Activated CD8-positive, alpha-beta memory T cell treated with anti-CD3 and anti-CD28 coated beads for 4 hours (primary cell): Measurements from ENCODE around the gene STK32B.

ENCODE experiments used
- DNase-seq, 2 donors: peaks; one replicate each; pipeline ENCODE4 v3.0.0-alpha.2; 2020; ENCODE audit warnings: low read depth in 2 of 2

STK32B gene

DNA sequence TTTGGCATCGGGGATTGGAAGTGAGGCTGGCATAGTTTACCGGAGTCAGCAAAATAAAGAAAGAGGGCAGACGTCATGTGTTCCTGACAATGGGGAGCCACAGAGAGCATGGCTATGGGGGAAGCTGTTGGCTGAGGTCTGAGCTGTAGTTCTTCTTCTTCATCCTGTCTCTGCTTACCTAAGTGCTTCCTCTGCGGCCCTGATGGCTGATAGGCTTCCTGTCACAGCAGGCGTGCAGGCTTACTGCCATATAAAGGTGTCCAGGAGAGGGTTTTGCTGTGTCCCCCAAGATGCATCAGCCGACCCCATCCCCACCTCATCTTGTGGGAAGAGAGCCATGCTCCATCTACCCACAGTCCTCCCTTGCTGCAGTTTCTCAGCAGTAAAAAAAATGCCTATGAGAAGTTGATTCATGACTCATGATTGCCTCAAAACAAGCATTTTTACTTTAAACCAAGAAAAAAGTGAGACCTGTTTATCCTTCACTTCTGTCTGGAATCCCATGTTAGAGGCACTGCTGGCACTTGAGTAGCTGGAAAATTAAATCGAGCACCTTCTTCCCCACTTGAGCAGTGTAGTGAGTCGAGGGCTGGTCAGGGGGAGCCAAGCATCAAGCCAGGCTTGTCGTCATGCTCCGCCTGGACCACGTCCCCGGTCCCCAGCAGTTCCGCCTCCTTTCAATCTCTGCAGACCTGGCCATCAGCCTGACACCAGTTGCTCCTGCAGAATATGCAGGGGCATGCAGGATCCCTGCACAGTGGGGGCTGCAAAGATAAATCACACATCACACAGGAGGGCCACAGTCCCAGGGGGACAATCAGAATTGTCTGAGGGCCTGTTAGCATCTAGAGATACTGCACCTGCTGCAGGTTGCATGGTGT is 419.3 kb downstream of the STK32B start:
- no peak for DNase-seq

DNA sequence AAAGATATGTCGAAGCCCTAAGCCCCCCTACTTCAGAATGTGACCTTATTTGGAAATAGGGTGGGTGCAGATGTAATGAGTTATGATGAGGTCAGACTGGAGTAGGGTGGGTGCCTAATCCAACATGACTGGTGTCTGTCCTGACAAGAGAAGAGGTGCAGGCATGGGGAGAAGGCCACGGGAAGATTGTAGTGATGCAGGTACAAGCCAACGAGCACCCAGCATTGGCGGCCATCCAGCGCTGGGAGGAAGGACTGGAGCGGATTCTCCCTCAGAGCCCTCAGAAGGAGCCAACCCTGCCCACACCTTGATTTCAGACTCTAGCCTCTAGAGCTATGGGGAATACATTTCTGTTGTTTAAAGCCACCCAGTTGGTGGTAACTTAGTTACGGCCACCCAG is 419.9 kb downstream of the STK32B start:
- no peak for DNase-seq

DNA sequence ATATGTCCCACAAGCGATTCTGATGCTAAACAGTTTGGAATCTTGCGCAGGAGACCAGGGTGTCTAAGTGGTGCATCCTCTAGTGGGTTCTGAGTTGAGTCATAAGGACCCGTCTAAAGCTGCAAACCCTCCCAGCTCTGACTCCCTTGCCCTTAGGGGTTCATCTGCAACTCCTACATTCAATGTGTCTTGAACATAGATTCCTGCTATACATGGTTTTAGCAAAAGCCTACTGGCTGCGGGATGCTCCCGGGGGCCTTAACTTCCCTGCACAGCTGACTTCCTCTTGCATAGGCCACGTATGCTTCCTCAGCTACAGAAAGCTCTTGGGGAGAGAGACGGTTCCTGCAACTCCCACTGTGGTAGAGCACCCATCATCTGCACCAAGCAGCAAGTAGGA is 420.4 kb downstream of the STK32B start:
- no peak for DNase-seq

DNA sequence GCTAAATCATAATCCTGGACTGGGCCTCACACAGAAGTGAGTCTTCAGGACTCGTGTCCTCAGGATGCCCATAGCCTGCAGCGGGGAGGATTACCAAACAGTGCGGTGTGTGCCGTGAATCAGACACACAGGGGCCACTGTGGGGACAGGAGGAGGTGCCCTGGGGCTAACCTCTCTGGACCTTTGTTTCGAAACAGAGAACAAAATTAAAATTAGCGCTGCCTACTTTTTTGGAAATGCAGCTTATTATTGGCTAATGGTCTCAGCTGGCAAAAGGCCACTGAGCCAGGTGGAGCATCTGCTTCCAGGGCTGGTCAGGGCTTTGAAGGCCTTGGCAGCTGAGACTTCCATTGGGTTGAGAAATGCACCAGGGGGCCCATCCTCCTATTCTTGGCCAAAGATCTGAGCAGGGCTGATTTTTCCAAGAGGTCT is 420.9 kb downstream of the STK32B start:
- DNase-seq = no peak

DNA sequence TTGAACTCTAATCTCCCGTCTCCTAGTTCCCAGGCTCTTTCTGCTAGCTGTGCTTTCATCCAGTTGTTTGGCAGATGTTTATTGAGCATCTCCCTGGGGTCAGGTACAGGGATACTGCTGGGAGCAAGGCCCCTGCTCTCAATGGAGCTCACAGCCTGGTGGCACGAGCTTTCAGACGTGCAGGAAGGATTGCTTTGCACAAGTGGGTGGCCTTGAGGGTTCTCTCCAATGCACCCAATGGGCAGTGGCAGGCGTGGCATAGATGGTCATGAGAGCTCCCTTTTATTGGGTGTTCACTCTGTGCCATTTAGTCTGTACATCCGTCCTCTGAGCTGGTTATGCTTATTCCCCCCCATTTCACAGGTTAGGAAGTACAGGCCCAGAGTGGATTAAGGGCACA is 421.8 kb downstream of the STK32B start:
- no peak for DNase-seq

DNA sequence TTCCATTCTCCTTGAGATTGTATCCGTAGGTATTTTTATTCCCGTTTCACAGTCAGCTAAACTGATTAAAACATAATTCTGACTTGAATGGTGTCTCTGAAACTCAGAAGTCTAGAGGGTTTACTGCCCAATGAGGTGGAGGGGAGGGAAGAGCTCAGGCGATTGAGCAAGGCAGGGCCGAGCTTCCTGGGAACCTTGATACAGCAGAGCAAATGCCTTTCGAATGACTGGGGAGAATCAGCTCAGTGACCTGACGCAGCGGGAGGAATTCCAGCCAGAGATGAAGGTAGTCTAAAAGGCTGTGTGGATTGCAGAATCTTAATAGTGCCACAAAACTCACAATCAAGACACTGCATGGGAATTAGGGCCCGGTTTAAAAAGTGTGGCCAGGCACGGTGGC is 423.5 kb downstream of the STK32B start:
- DNase-seq = no peak

DNA sequence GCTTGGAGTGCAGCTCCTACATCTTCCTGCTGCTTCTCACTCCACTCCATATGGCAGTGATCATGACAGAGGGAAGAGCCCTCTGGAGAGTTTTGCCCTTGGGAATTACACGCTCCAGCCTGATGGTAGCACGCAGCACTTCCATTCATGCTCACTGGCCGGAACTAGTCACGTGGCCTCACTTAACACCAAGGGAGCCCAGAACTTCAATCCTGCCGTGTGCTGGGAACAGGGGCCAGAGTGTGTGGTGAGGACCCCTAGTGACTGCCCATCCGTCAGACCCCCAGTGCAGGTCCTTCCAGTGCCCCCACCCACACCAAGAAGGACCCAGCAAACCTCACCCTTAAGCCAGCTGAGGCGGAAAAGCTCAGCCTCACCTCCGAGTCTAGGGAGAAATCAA is 426.3 kb downstream of the STK32B start:
- DNase-seq = no peak

DNA sequence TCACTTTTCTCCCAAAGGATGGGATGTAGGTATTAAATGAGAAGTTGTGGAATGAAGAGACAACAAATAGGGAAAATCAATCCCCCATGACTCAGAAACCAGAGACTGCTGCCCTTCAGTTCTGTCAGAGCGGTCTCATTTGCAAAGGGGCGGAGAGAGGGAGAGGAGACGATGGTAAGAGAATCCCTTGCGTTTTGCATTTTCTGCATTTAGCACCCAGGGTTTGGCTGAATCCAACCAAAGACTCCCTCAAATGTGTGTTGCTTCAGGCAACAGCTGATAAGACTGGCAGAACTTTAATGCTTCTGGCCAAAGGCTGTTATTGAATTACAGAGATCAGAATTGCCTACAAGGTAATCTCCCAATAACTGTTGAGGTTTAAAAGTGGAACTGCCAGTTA is 426.9 kb downstream of the STK32B start:
- no peak for DNase-seq

DNA sequence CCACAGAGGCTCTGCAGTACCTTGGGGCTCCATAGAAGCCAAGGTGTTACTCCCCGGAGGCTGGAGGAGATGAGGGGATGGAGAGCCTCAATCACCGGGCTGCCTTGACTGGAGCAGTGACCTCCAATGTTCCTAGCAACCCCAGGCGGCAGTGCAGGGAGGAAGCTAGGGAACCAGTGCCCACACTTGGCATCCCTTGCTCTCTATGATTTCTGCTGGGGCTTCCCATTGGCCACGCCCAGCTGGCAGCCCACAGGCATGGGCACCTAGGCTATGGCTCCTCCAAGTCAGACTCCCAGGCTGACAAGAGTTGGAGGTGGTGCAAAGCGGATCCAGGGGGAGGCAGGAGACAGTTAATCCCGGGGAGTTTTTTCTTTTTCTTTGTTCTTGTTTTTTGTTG is 427.4 kb downstream of the STK32B start:
- no peak for DNase-seq

DNA sequence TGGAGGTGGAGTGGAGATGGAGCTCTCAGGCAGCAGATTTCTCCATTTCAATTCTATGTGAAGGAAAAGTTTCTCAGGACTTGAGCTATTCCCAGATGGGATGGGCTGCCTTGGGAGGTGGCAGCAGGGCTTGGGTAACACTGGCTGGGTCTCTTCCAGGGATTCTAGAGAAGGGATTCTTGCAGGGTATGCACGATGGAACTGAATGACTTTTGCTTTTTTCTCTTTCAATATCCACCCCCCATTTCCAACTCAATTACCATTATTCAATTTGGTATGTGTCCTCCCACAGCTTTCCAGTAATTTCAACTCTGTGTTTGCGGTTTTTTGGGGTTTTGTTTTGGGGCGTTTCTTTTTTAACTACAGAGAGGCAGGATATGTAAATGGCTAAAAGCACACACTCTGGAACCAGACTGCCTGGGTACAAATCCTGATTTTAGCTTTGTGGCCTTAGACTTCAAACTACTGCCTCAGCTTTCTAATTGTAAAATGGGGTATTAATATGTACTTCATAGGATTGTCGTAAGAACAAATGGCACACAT is 428.3 kb downstream of the STK32B start:
- DNase-seq = no peak

DNA sequence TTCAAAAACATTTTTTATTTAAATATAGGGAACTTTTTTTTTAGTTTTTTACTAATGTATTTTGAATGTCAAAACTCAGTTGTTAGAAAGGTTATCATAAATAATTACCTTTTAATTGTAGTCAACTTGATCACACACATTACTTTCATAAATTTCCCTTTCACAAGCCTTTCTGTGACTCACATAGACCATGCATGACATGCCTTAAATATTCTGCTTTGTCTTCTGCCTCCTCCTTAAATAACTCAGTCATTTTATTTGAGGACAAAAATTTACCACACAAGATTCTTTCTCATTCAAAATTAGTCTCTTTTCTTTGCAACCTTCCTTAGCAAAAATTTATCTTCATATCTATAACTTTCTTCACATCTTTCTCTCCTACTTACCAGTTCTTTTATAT is 437.1 kb downstream of the STK32B start:
- DNase-seq = no peak

DNA sequence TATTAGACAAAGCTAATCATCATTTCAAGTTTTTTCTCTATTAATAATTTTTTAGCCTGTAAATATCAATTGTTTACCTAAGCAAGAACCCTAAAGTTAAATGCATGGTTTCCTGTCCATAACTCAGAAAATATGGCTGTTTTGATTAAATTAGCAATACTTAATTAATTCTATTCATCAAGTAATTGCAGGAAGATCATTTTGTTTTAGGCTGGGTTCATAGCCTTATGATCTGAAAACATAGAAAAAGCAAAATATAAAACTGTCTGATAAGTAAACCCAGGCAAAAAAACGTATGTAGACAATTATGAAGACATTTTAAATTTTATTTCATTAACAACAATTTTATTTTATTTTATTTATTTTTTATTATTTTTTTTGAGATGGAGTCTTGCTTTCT is 438.0 kb downstream of the STK32B start:
- no peak for DNase-seq

DNA sequence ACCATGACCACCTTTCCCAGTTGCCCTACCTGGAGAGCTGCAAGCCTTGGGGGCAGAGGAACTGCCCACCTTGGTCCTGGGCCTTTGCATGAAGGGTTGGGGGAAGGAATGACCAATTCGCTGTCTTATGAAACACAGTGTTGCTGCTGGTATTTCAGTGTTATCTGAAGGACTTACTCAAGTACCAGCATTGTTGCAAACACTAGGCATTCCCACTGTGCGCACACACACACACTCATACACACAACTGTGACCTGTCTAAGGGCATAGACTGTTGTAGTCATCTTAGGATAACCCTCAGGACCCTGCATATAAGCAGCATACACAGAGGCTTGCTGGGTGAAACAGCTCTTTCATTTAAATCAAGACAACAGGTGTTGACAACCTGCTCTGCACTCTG is 446.2 kb downstream of the STK32B start:
- no peak for DNase-seq

DNA sequence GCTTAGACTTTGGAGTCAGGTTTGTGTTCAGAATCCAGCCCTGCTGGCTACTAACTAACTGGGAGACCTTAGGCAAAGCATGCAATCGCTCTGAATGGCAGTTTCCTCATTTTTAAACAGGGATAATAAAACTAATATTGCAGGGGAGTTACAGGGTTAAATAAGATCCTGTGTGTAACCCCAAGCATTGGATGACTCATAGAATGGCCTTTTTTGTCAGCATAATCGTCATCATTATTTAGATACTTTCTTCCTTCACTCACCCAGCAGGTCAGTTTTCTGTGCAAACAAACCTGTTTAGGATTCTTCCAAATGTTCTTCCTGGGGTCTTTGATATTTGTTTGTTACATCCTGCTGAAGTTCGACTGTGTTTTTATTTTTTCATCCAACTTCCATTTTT is 448.9 kb downstream of the STK32B start:
- no peak for DNase-seq

DNA sequence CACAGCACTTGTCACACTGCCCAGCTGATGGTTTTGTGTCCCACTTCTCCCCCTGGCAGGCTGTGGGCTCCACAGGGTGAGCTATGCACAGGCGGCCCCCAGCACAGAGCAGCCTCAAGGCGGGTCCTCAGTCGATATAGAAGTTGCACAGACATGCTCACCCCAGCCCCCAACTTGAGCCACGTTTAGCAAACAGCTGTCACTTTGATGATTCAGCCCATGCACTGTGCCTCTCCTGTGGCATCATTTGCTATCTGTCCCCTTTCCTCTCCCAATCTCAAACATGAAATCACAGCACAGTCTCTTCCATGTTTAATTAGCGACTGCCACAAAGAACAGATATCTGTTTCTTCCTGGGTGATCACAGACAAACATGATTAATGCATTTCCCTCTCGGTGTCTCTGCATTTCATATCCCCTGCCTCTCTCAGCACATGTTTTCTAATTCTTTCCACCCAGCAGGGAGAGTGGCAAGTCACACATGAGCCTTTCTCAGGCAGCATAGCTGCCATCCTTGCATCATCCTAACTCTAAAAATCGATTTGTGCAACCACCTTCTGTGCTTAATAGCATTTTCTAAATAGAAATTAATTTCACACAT is 452.2 kb downstream of the STK32B start:
- DNase-seq = no peak

DNA sequence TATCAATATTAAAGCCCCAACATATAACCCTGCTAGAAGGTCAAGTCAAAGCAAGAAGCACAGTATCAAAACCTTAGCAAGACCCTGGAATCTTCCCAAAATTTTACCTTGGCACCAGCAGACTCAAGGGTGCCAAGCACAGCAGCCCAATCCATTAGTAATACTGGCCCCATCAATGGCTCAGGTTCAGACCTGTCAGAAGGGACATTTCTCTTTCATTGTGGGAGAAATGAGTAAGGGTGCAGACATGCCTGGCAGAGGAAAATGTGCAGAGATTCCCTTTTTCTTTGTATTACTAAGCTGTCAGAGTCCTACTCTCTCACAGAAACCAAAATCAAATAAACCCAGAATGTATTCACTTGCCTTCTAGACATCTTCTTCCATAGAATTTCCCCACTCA is 453.2 kb downstream of the STK32B start:
- no peak for DNase-seq

DNA sequence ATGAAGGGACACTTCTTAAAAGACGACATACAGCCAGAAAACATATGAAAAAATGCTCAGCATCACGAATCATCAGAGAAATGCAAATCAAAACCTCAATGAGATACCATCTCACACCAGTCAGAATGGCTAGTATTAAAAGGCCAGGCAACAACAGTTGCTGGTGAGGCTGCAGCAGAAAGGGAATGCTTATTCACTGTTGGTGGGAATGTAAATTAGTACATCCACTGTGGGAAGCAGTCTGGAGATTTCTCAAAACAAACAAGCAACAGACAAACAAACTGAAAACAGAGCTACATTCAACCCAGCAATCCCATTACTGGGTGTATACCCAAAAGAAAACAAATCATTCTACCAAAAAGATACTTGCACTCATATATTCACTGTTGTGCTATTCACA is 459.2 kb downstream of the STK32B start:
- DNase-seq = no peak

DNA sequence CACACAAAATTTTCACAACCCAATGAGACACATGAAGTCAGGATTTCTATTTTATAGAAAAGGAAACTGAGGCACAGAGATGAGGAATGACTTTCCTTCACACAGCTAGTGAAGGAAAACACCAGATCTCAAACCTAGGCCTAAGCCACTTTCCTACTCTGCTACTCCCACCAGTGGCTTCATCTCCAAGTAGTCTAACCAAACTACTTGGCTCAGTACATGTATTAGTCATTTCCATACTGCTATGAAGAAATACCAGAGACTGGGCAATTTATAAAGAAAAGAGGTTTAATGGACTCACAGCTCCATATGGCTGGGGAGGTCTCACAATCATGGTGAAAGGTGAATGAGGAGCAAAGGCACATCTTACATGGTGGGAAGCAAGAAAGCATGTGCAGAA is 460.5 kb downstream of the STK32B start:
- no peak for DNase-seq

DNA sequence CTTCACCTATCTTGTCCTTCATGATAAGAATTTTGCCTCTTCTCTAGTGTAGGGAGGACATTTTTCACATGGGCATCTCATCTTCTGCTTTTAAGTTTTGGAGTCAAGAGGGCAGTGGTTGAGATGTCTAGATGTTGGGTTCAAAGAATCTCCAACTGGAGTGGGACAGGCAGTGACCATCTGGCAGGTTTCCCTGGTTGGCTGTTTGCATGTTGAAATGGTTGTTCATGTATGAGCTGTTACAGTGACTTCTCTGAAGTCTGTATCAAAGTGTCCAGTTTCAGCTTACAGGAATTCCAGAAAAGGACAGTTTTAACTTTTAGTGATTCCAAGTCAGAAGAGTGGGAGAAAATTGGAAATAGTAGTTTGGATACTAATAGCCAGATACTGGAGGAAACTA is 464.4 kb downstream of the STK32B start:
- no peak for DNase-seq

DNA sequence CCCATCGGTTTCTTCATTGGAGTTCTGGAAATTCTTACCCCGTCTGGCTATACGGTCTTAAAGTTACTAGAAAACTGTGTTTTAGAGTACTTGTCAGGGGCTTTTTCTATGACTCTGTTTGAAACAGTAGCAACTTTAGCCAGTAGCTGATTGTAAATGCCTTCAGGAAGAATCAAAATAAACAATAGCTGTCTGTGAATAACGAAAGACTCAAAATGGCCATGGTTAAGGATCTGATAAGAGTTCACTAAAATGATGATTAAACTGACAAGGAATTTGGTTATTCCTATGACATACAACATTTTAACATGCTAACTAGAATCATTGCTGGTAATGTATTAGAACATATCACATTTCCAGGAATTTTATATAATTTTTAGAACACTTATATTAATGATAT is 466.1 kb downstream of the STK32B start:
- no peak for DNase-seq

DNA sequence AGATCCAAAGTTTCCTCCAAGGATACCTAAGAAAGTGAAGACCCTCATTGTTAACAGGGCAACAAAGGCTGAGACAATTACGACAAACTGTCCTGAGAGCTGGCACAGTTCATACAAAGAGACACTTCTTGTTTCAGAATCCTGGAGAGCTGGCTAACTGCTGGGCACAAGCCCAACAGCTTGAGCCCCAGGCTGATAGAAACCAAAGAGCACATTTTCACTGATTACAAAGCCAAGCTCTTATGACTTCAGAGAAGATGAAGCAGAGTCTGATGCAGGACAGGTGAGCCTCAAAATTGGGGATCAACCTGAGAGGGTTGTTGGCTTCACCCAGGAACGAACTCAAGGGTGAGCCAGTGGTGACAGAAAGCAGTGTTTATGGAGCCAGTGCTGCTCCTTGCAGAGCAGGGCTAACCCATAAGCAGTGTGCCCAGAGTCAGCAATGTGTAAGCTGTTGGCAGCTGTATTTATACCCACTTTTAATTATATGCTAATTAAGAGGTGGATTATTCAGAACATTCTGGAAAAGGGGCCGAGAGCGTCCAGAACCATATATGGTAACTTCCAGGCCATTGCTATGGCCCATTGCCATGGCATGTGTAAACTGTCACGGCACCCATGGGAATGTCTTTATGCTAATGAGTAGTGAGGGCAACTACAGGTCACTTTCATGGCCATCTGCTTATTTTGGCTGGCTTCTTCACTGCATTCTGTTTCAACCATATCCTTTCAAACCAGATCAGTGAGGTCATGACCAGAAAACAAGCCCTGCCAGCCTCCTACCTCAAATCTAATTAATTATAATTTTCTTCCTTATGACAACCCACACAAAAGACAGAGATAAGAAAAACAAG is 473.4 kb downstream of the STK32B start:
- no peak for DNase-seq

DNA sequence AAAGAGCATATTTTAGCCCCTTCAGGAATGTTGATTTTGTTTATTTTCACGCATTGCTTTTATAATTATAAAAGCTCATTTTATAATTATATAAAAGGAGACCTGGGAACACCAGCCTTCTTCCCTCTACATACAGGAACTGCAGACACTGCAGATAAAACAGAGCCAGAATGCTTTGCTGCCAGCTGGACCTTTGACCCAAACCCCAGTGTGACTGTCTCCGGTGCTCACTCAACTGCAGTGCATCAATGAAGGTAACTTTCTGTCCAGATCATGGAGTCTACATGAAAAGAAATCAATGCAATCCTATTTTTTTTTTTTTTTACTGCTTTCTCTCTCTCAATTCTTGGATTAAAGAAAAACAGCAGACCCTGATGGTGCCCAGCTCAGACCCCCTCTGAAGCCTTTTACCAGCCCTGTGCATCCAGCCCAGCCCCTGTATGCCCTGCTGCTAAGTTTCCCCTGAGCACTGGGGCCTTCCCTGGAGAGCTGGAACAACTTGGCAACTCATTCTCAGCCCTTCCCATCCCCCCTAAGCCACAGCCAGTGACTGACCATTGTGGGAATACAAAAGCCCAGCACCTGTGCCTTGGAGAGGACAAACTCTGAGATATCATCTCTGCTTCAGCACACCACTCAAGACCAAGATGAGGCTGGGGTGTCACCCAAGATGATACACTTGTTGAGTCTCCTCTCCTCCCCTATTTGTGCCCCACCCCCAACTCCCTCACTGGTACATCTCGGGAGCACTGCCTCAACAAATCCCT is 475.0 kb downstream of the STK32B start:
- no peak for DNase-seq
